OCI-LY7 (cell line): ENCODE measurements around the gene OR52N1. TPM values are rescaled to one million over a fixed set of nuclear protein-coding genes. Genes with fewer than 3 reads are reported as not detected.
A peak's percentile ranks its signal among the peaks of the same experiment; 100 is the strongest.

Experiments
- BruUV-seq: library from RNA; stranded (reverse); fragments of 400-500 nt; replicated peaks from 2 replicates; lab custom pipeline; 2021; lab: Mats Ljungman, UMichigan
- CTCF ChIA-PET: fragments of 300-600 bp; sonication (Branson Sonifier 250); formaldehyde crosslinking; loops from one replicate; lab custom pipeline; 2022; ENCODE audit warnings: antibody characterized with exemption; ENCODE audit not compliant: unreplicated experiment; lab: Charles Lee
- POLR2A ChIA-PET: fragments of 300-600 bp; sonication (Branson Sonifier 250); formaldehyde crosslinking; loops from one replicate; lab custom pipeline; 2022; ENCODE audit warnings: antibody characterized with exemption; lab: Charles Lee
- DNase-seq: peaks from one replicate; pipeline ENCODE4 v3.0.0-alpha.2; 2015; ENCODE audit warnings: low spot score
- H2AFZ ChIP-seq: fragments of 200-600 bp; sonication (generic), shearing (Covaris generic); 2 replicates; pipeline ENCODE4 v1.6.1; 2014; ENCODE audit warnings: mild to moderate bottlenecking, antibody characterized with exemption, low read length, moderate library complexity
- H3K27ac ChIP-seq: fragments of 200-600 bp; sonication (generic); 2 replicates; pipeline ENCODE4 v1.5.1; 2014; ENCODE audit warnings: mixed run types, low read depth, mild to moderate bottlenecking, moderate library complexity, low read length, inconsistent platforms; ENCODE audit not compliant: poor library complexity, severe bottlenecking
- H3K36me3 ChIP-seq: fragments of 200-600 bp; sonication (generic); 2 replicates; pipeline ENCODE4 v1.6.1; 2014; ENCODE audit warnings: mild to moderate bottlenecking, antibody characterized with exemption, low read length, moderate library complexity, mixed read lengths; ENCODE audit not compliant: insufficient read depth
- H3K4me1 ChIP-seq: fragments of 200-600 bp; sonication (generic); 2 replicates; pipeline ENCODE4 v1.5.1; 2014; ENCODE audit warnings: mild to moderate bottlenecking, low read length; ENCODE audit not compliant: insufficient read depth, poor library complexity, severe bottlenecking
- H3K4me2 ChIP-seq: fragments of 200-600 bp; sonication (generic); 2 replicates; pipeline ENCODE4 v1.6.1; 2014; ENCODE audit warnings: mild to moderate bottlenecking, low read length
- H3K4me3 ChIP-seq: fragments of 200-600 bp; sonication (generic); 2 replicates; pipeline ENCODE4 v1.5.1; 2014; ENCODE audit warnings: mild to moderate bottlenecking, low read depth, low read length; ENCODE audit not compliant: poor library complexity, severe bottlenecking
- H3K79me2 ChIP-seq: fragments of 200-600 bp; sonication (generic); 2 replicates; pipeline ENCODE4 v1.6.1; 2016; ENCODE audit warnings: low read depth, mild to moderate bottlenecking, low read length, moderate library complexity, mixed read lengths; ENCODE audit not compliant: insufficient read depth
- H3K9me2 ChIP-seq: fragments of 200-600 bp; sonication (generic); 2 replicates; pipeline ENCODE4 v1.6.1; 2016; ENCODE audit warnings: mild to moderate bottlenecking, low read length, mixed read lengths; ENCODE audit not compliant: insufficient read depth
- H3K9me3 ChIP-seq: fragments of 200-600 bp; sonication (generic); 2 replicates; pipeline ENCODE4 v1.6.1; 2014; ENCODE audit warnings: mild to moderate bottlenecking, mixed run types, low read length, mixed read lengths
- H4K20me1 ChIP-seq: fragments of 200-600 bp; sonication (generic); 2 replicates; pipeline ENCODE4 v1.6.1; 2014; ENCODE audit warnings: mild to moderate bottlenecking, antibody characterized with exemption, low read length, moderate library complexity, mixed read lengths; ENCODE audit not compliant: insufficient read depth
- CTCF ChIP-seq: fragments of 200-600 bp; sonication (generic); conservative IDR thresholded peaks from 2 replicates; pipeline ENCODE4 v1.5.1; 2014; ENCODE audit warnings: mild to moderate bottlenecking, antibody characterized with exemption, low read length, moderate library complexity, mixed read lengths
- EZH2phosphoT487 ChIP-seq: fragments of 200-600 bp; sonication (generic); IDR thresholded peaks from 2 replicates; pipeline ENCODE4 v1.6.1; 2018; ENCODE audit warnings: low read depth, borderline replicate concordance, mild to moderate bottlenecking, mixed run types, antibody characterized with exemption, low read length, moderate library complexity, mixed read lengths
- intact Hi-C: fragments of 100-400 bp; cut with micrococcal nuclease; formaldehyde crosslinking; loops from one replicate; pipeline ENCODE4 v1.10.0; 2022; ENCODE audit not compliant: unreplicated experiment
- total RNA-seq, 2 experiments: library from RNA; depleted of rRNA in 1 of 2; stranded (reverse); fragments of >200 nt in 1 of 2; shearing (Covaris generic) in 1 of 2; gene quantifications; 2 replicates each; pipeline ENCODE4 v1.2.3, GENCODE V29; 2014 to 2022

OR52N1 gene
- total RNA-seq, 2 experiments from 2014 or later: not detected

- intact Hi-C loops: loop anchor here (5.0 kb wide), 1 partner anchor 688 kb away; no protein-coding TSS in a partner anchor
- no peaks in the 10 kb centered on the region for H3K79me2 ChIP-seq
- H3K4me3 ChIP-seq: no peak overlapping the region
- BruUV-seq: no TSS peak
- no peaks in the 10 kb centered on the region for H3K9me2 ChIP-seq
- no peaks in the 10 kb centered on the region for H4K20me1 ChIP-seq
- no peaks in the 10 kb centered on the region for H3K36me3 ChIP-seq
- H3K9me3 ChIP-seq: no peaks in the 10 kb centered on the region
- no peak for TF ChIP-seq EZH2phosphoT487
- TF ChIP-seq CTCF: no peak
- no peak overlapping the region for H2AFZ ChIP-seq
- no peak overlapping the region for H3K4me2 ChIP-seq
- POLR2A ChIA-PET: interaction anchor here (1.1 kb wide), 1 partner anchor 12 kb away, joined by 3 read pairs; no protein-coding TSS in a partner anchor
- H3K27ac ChIP-seq: no peak overlapping the region
- CTCF ChIA-PET: no interaction called here
- H3K4me1 ChIP-seq: no peaks in the 10 kb centered on the region
- DNase-seq: no peak
These were observed 19.1 kb upstream of the OR52N1 start for GRCh38 chr11:5809905-5810795.

GRCh38 chr11:5809122-5809519 is 18.1 kb upstream of the OR52N1 start:
- H3K4me1 ChIP-seq: no peaks in the 10 kb centered on the region
- no peak overlapping the region for H3K4me3 ChIP-seq
- no peak for DNase-seq
- H3K9me3 ChIP-seq: no peaks in the 10 kb centered on the region
- no peak overlapping the region for H3K27ac ChIP-seq
- H2AFZ ChIP-seq: peak overlapping the region; percentile 75
- H3K36me3 ChIP-seq: no peaks in the 10 kb centered on the region
- no TSS peak for BruUV-seq
- no peak for TF ChIP-seq CTCF
- TF ChIP-seq EZH2phosphoT487: no peak
- intact Hi-C loops: loop anchor here (5.0 kb wide), 1 partner anchor 687 kb away; no protein-coding TSS in a partner anchor
- CTCF ChIA-PET: no interaction called here
- no peaks in the 10 kb centered on the region for H3K9me2 ChIP-seq
- peak overlapping the region; percentile 53 for H3K4me2 ChIP-seq
- POLR2A ChIA-PET: no interaction called here
- H3K79me2 ChIP-seq: no peaks in the 10 kb centered on the region
- no peaks in the 10 kb centered on the region for H4K20me1 ChIP-seq
